Activated naive CD8-positive, alpha-beta T cell treated with anti-CD3 and anti-CD28 coated beads for 36 hours (primary cell): Measurements from ENCODE around the gene COG8. TPM values are rescaled to one million over a fixed set of nuclear protein-coding genes. Genes with fewer than 3 reads are reported as not detected.
"Not testable (repeated sequence)": the region's sequence is repeated elsewhere in the genome, so short reads cannot be mapped to it uniquely, and the experiment has no call there.

Source experiments
- DNase-seq: peaks from one replicate; pipeline ENCODE4 v3.0.0; 2021
- H3K27ac Mint-ChIP-seq: one replicate; pipeline ENCODE4 v1.8.0; 2022; ENCODE audit warnings: mild to moderate bottlenecking, moderate library complexity, mixed read lengths
- H3K27me3 Mint-ChIP-seq: one replicate; pipeline ENCODE4 v1.8.0; 2022; ENCODE audit warnings: mild to moderate bottlenecking, mixed read lengths
- H3K36me3 Mint-ChIP-seq: one replicate; pipeline ENCODE4 v1.8.0; 2021; ENCODE audit warnings: mild to moderate bottlenecking, mixed read lengths
- H3K4me1 Mint-ChIP-seq: one replicate; pipeline ENCODE4 v1.8.0; 2021; ENCODE audit warnings: mixed read lengths
- H3K4me3 Mint-ChIP-seq: one replicate; pipeline ENCODE4 v1.8.0; 2022; ENCODE audit warnings: mild to moderate bottlenecking, moderate library complexity, mixed read lengths
- H3K9me3 Mint-ChIP-seq: one replicate; pipeline ENCODE4 v1.8.0; 2022; ENCODE audit warnings: mixed read lengths
- total RNA-seq, 2 experiments: library from RNA; stranded (reverse); gene quantifications; one replicate each; pipeline ENCODE4 v1.2.3, GENCODE V29; 2021

Gene COG8
- total RNA-seq, 2 experiments from 2014 or later: 30.2 to 31.8 TPM

- Mint-ChIP-seq H3K36me3 (peaks cover 3% of the 10 kb centered on the region), H3K27me3 (no peaks in the 10 kb centered on the region), H3K4me3 (no peak overlapping the region), H3K9me3 (no peaks in the 10 kb centered on the region), H3K27ac (no peak overlapping the region), H3K4me1 (no peaks in the 10 kb centered on the region)
- DNase-seq: no peak
Observed at GRCh38 chr16:69298261-69298660, 41.1 kb downstream of the COG8 start.

GRCh38 chr16:69296771-69297170, 42.6 kb downstream of the COG8 start:
- not testable (repeated sequence) for H3K9me3 Mint-ChIP-seq, H3K4me3 Mint-ChIP-seq, DNase-seq, H3K27me3 Mint-ChIP-seq, H3K4me1 Mint-ChIP-seq, H3K27ac Mint-ChIP-seq, H3K36me3 Mint-ChIP-seq

- H3K36me3 Mint-ChIP-seq: no peaks in the 10 kb centered on the region
- no peaks in the 10 kb centered on the region for H3K27me3 Mint-ChIP-seq
- H3K9me3 Mint-ChIP-seq: no peaks in the 10 kb centered on the region
- no peak for DNase-seq
- H3K4me3 Mint-ChIP-seq: no peak overlapping the region
- no peaks in the 10 kb centered on the region for H3K4me1 Mint-ChIP-seq
- H3K27ac Mint-ChIP-seq: no peak overlapping the region
Observed at GRCh38 chr16:69294051-69294450, 45.3 kb downstream of the COG8 start.

- H3K36me3 Mint-ChIP-seq: no peaks in the 10 kb centered on the region
- H3K27me3 Mint-ChIP-seq: no peaks in the 10 kb centered on the region
- no peak overlapping the region for H3K4me3 Mint-ChIP-seq
- no peaks in the 10 kb centered on the region for H3K4me1 Mint-ChIP-seq
- H3K9me3 Mint-ChIP-seq: no peaks in the 10 kb centered on the region
- H3K27ac Mint-ChIP-seq: no peak overlapping the region
- no peak for DNase-seq
Observed at GRCh38 chr16:69293401-69293800, 46.0 kb downstream of the COG8 start.

DNA sequence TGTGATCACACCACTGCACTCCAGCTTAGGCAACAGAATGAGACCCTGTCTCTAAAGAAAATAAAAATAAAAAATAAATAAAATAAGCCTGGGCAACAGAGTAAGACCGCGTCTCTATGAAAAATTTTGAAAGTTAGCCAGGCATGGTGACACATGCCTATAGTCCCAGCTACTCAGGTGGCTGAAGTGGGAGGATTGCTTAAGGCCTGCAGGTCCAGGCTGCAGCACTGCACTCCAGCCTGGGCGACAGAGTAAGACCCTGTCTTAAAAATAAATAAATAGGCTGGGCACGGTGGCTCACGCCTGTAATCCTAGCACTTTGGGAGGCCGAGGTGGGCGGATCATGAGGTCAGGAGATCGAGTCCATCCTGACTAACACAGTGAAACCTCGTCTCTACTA, 47.7 kb downstream of the COG8 start:
- H3K36me3 Mint-ChIP-seq, H3K4me3 Mint-ChIP-seq, H3K9me3 Mint-ChIP-seq, H3K27me3 Mint-ChIP-seq, H3K27ac Mint-ChIP-seq, H3K4me1 Mint-ChIP-seq, DNase-seq: not testable (repeated sequence)

GRCh38 chr16:69286941-69287713, 52.2 kb downstream of the COG8 start:
- H3K4me1 Mint-ChIP-seq: peaks cover 3% of the 10 kb centered on the region
- no peak overlapping the region for H3K4me3 Mint-ChIP-seq
- no peaks in the 10 kb centered on the region for H3K9me3 Mint-ChIP-seq
- H3K27ac Mint-ChIP-seq: no peak overlapping the region
- no peaks in the 10 kb centered on the region for H3K27me3 Mint-ChIP-seq
- no peaks in the 10 kb centered on the region for H3K36me3 Mint-ChIP-seq
- no peak for DNase-seq

GRCh38 chr16:69285240-69285639, 54.1 kb downstream of the COG8 start:
- Mint-ChIP-seq H3K27ac (no peak overlapping the region), H3K27me3 (no peaks in the 10 kb centered on the region), H3K36me3 (no peaks in the 10 kb centered on the region), H3K4me1 (peaks cover 3% of the 10 kb centered on the region), H3K9me3 (no peaks in the 10 kb centered on the region), H3K4me3 (no peak overlapping the region)
- DNase-seq: no peak

- Mint-ChIP-seq H3K36me3 (no peaks in the 10 kb centered on the region), H3K4me1 (peaks cover 3% of the 10 kb centered on the region), H3K27ac (no peak overlapping the region), H3K27me3 (no peaks in the 10 kb centered on the region), H3K4me3 (no peak overlapping the region), H3K9me3 (no peaks in the 10 kb centered on the region)
- DNase-seq: no peak
Observed at GRCh38 chr16:69283851-69284250, 55.5 kb downstream of the COG8 start.

- no peak overlapping the region for H3K4me3 Mint-ChIP-seq
- H3K9me3 Mint-ChIP-seq: no peaks in the 10 kb centered on the region
- H3K27ac Mint-ChIP-seq: no peak overlapping the region
- no peaks in the 10 kb centered on the region for H3K4me1 Mint-ChIP-seq
- no peak for DNase-seq
- H3K36me3 Mint-ChIP-seq: no peaks in the 10 kb centered on the region
- H3K27me3 Mint-ChIP-seq: no peaks in the 10 kb centered on the region
Observed at GRCh38 chr16:69277413-69277812, 62.0 kb downstream of the COG8 start.

Other genes with a start within 250 kb of the COG8 start
- gene HAS3, start 233.9 kb downstream of the COG8 start, total RNA-seq: under 1 TPM; 0.33 to 0.74 TPM
- 100 to 1,000 TPM; 135 to 141 TPM for gene CHTF8, start 207.0 kb downstream of the COG8 start, total RNA-seq
- 100 to 1,000 TPM; 149 to 153 TPM for gene UTP4, start 206.9 kb downstream of the COG8 start, total RNA-seq
- gene SNTB2, start 152.4 kb downstream of the COG8 start, total RNA-seq: 1 to 10 TPM; 6.1 to 6.3 TPM
- gene VPS4A, start 28.2 kb downstream of the COG8 start, total RNA-seq: 10 to 100 TPM; 27.0 to 28.6 TPM
- 10 to 100 TPM; 33.0 to 36.4 TPM for gene PDF, start 9.0 kb downstream of the COG8 start, total RNA-seq
- gene NIP7, start 208 bp upstream of the COG8 start, total RNA-seq: 10 to 100 TPM; 70.1 to 73.2 TPM
- gene TMED6, start 12.2 kb upstream of the COG8 start, total RNA-seq: 1 to 10 TPM in 1 of 2 experiments, under 1 TPM in 1; 0.70 to 1.2 TPM
- gene TERF2, start 46.4 kb upstream of the COG8 start, total RNA-seq: 10 to 100 TPM; 54.4 to 55.4 TPM
- gene CYB5B, start 85.1 kb upstream of the COG8 start, total RNA-seq: 100 to 1,000 TPM; 182 to 183 TPM
- gene NFAT5, start 226.4 kb upstream of the COG8 start, total RNA-seq: 10 to 100 TPM; 26.1 to 26.3 TPM